Bronchial epithelial cell (primary cell): ENCODE measurements around the gene ZNF878. TPM values are rescaled to one million over a fixed set of nuclear protein-coding genes. Genes with fewer than 3 reads are reported as not detected.

Source experiments
- DNase-seq: peaks from one replicate; pipeline ENCODE4 v3.0.0-alpha.2; 2010; ENCODE audit warnings: low read depth
- FAIRE-seq: peaks from 2 replicates; lab custom pipeline; 2011; peaks lifted over from hg19 to GRCh38; lab: Jason Lieb, UNC
- H3K27me3 ChIP-seq: 2 replicates; pipeline ENCODE4 v1.5.1; 2011; ENCODE audit warnings: low read length; ENCODE audit not compliant: control insufficient read depth, insufficient read depth
- H3K36me3 ChIP-seq: 2 replicates; pipeline ENCODE4 v1.5.1; 2011; ENCODE audit warnings: low read length; ENCODE audit not compliant: control insufficient read depth, insufficient read depth
- H3K4me3 ChIP-seq: 2 replicates; pipeline ENCODE4 v1.5.1; 2011; ENCODE audit warnings: mild to moderate bottlenecking, low read depth, low read length, control low read depth
- total RNA-seq: library from RNA; depleted of rRNA; stranded (reverse); fragments of >200 nt; gene quantifications from 2 replicates; pipeline ENCODE4 v1.2.1, GENCODE V29; 2014
- TF ChIP-seq, protein P1 (sequence below): IDR thresholded peaks from 2 replicates; pipeline ENCODE4 v1.5.1; 2011; ENCODE audit warnings: mild to moderate bottlenecking, moderate library complexity, low read length, control low read depth, inconsistent platforms; ENCODE audit not compliant: insufficient read depth, severe bottlenecking

ZNF878 gene
- total RNA-seq, 1 donor from 2014 or later = not detected

- FAIRE-seq (no peak), DNase-seq (no peak)
- TF ChIP-seq, protein P1, sequence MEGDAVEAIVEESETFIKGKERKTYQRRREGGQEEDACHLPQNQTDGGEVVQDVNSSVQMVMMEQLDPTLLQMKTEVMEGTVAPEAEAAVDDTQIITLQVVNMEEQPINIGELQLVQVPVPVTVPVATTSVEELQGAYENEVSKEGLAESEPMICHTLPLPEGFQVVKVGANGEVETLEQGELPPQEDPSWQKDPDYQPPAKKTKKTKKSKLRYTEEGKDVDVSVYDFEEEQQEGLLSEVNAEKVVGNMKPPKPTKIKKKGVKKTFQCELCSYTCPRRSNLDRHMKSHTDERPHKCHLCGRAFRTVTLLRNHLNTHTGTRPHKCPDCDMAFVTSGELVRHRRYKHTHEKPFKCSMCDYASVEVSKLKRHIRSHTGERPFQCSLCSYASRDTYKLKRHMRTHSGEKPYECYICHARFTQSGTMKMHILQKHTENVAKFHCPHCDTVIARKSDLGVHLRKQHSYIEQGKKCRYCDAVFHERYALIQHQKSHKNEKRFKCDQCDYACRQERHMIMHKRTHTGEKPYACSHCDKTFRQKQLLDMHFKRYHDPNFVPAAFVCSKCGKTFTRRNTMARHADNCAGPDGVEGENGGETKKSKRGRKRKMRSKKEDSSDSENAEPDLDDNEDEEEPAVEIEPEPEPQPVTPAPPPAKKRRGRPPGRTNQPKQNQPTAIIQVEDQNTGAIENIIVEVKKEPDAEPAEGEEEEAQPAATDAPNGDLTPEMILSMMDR = no peak
- Histone ChIP-seq H3K4me3 (no peak overlapping the region), H3K27me3 (no peaks in the 10 kb centered on the region), H3K36me3 (peaks cover 4% of the 10 kb centered on the region)
Measured at GRCh38 chr19:12075538-12076139, 22.9 kb upstream of the ZNF878 start.

- DNase-seq = peak; percentile 56
- no peaks in the 10 kb centered on the region for H3K27me3 ChIP-seq
- FAIRE-seq = no peak
- peaks cover 1% of the 10 kb centered on the region for H3K36me3 ChIP-seq
- peak within 1 kb of the TSS; percentile 56 for H3K4me3 ChIP-seq
- TF ChIP-seq, protein P1 = no peak
Measured at GRCh38 chr19:12064590-12065538, 12.1 kb upstream of the ZNF878 start, which contains the start of gene ZNF844. ZNF844 (plus strand) TSS chr19:12064731; CDS start chr19:12064874, 143 bp downstream.

DNA sequence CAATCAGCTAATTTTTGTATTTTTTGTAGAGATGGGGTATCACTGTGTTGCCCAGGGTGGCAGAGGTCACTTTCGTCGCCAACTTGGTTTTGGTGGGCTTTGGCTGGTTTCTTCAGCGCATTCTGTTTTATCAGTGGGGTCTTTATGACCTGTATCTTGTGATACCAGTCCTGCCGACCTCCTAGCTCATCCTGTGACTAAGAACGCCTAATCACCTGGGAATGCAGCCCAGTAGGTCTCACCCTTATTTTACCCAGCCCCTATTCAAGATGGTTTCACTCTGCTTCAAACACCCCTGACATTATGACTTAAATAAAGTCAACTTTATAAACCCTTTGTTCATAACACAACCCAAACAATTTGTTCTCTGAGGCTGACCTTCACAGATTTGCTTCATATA is 3.0 kb upstream of the ZNF878 start:
- DNase-seq = peak; percentile 42
- no peaks in the 10 kb centered on the region for H3K27me3 ChIP-seq
- no peak for FAIRE-seq
- TF ChIP-seq, protein P1 = no peak
- H3K4me3 ChIP-seq = no peak overlapping the region
- no peaks in the 10 kb centered on the region for H3K36me3 ChIP-seq

- H3K27me3 ChIP-seq = no peaks in the 10 kb centered on the region
- TF ChIP-seq, protein P1 = no peak
- H3K36me3 ChIP-seq = no peaks in the 10 kb centered on the region
- peak overlapping the region; percentile 53 for H3K4me3 ChIP-seq
- FAIRE-seq (no peak), DNase-seq (peak; percentile 49)
Measured at GRCh38 chr19:12052091-12052496, 667 bp downstream of the ZNF878 start.

DNA sequence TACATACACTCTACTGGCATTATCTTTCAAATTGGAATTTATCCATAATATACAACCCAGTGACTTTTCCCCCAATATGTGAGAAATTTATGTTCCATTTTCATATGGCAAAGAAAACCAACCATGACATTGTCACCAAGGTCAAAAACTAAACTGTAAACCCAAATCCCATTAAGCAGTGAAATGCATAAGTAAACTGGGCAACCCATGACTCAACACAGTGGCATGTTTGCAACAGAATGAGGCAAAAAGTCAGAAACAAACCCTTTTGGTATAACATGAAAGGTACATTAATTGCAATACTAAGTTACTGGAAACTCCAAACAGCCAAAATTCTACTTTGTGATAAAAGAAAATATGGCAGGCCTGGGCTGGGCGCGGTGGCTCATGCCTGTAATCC is 4.9 kb downstream of the ZNF878 start:
- FAIRE-seq = no peak
- TF ChIP-seq, protein P1 = no peak
- DNase-seq = no peak
- Histone ChIP-seq H3K4me3 (no peak overlapping the region), H3K36me3 (no peaks in the 10 kb centered on the region), H3K27me3 (no peaks in the 10 kb centered on the region)
